DMS153 treated with DMSO at 0.1 percent for 48 hours (cell line): ENCODE results near the gene CROT.

Experiments used
- DNase-seq: peaks from one replicate; lab custom pipeline; 2025; ENCODE audit not compliant: unreplicated experiment; lab: John Stamatoyannopoulos, UW

Gene CROT

GRCh38 chr7:87341441-87341840, 4.0 kb upstream of the CROT start:
- no peak for DNase-seq

GRCh38 chr7:87342231-87342630, 3.2 kb upstream of the CROT start:
- no peak for DNase-seq

- no peak for DNase-seq
Measured at GRCh38 chr7:87344446-87344845, 1.0 kb upstream of the CROT start.

GRCh38 chr7:87345962-87346371, 503 bp downstream of the CROT start:
- no peak for DNase-seq

- DNase-seq, result no peak
Measured at GRCh38 chr7:87347207-87347606, 1.7 kb downstream of the CROT start.

- no peak for DNase-seq
Measured at GRCh38 chr7:87347664-87348063, 2.2 kb downstream of the CROT start.

GRCh38 chr7:87354749-87355148, 9.3 kb downstream of the CROT start:
- no peak for DNase-seq

- DNase-seq, result no peak
Measured at GRCh38 chr7:87356448-87356847, 11.0 kb downstream of the CROT start.

GRCh38 chr7:87359366-87359765, 13.9 kb downstream of the CROT start:
- DNase-seq, result no peak

- DNase-seq, result no peak
Measured at GRCh38 chr7:87361320-87361719, 15.9 kb downstream of the CROT start.

- no peak for DNase-seq
Measured at GRCh38 chr7:87363342-87363741, 17.9 kb downstream of the CROT start.

- DNase-seq, result no peak
Measured at GRCh38 chr7:87364246-87364645, 18.8 kb downstream of the CROT start.

- DNase-seq, result no peak
Measured at GRCh38 chr7:87369216-87369615, 23.8 kb downstream of the CROT start.

- no peak for DNase-seq
Measured at GRCh38 chr7:87370660-87371180, 25.3 kb downstream of the CROT start.

GRCh38 chr7:87375662-87376435, 30.4 kb downstream of the CROT start:
- DNase-seq, result no peak

GRCh38 chr7:87380905-87381304, 35.4 kb downstream of the CROT start:
- DNase-seq, result no peak

- DNase-seq, result no peak
Measured at GRCh38 chr7:87391020-87391701, 45.7 kb downstream of the CROT start.

GRCh38 chr7:87395442-87396020, 50.1 kb downstream of the CROT start:
- no peak for DNase-seq

- no peak for DNase-seq
Measured at GRCh38 chr7:87398446-87398845, 53.0 kb downstream of the CROT start.

GRCh38 chr7:87404674-87405073, 59.2 kb downstream of the CROT start:
- no peak for DNase-seq

GRCh38 chr7:87411186-87411585, 65.7 kb downstream of the CROT start:
- no peak for DNase-seq

- no peak for DNase-seq
Measured at GRCh38 chr7:87413029-87413428, 67.6 kb downstream of the CROT start.
